ENCODE data around the gene INHBB.

GRCh38 chr2:120372816-120373215, 26.9 kb downstream of the INHBB start:
- TF ChIP-seq CTCF (IDR thresholded peaks at IDR 0.05 in 4 of 5, conservative IDR thresholded peaks at IDR 0.05 in 1 of 5), result no peak
- no peak for TF ChIP-seq POLR2A (IDR thresholded peaks at IDR 0.05)

Measured in gastrocnemius medialis (tissue), 4 donors.